Breast epithelium (tissue), 3 donors: ENCODE measurements around the gene ARHGAP21.

ENCODE experiments used
- POLR2A ChIP-seq: fragments of 450-650 bp; IDR thresholded peaks from one replicate; pipeline ENCODE4 v1.6.1; 2016; ENCODE audit warnings: antibody characterized with exemption, mild to moderate bottlenecking, moderate library complexity
- POLR2AphosphoS5 ChIP-seq, 3 donors: sonication (generic); formaldehyde crosslinking; IDR thresholded peaks; one replicate each; pipeline ENCODE4 v1.6.1; 2017; ENCODE audit warnings: antibody characterized with exemption in 3 of 3
- TF ChIP-seq, protein P1 (sequence below), 3 donors: fragments of 450-650 bp; IDR thresholded peaks; one replicate each; pipeline ENCODE4 v1.5.1; 2016 to 2017; ENCODE audit warnings: antibody characterized with exemption in 3 of 3, mild to moderate bottlenecking in 3 of 3, moderate library complexity in 3 of 3

GRCh38 chr10:24550680-24551079, 173.0 kb downstream of the ARHGAP21 start:
- TF ChIP-seq POLR2AphosphoS5 (IDR thresholded peaks at IDR 0.05) = no peak
- TF ChIP-seq, protein P1, sequence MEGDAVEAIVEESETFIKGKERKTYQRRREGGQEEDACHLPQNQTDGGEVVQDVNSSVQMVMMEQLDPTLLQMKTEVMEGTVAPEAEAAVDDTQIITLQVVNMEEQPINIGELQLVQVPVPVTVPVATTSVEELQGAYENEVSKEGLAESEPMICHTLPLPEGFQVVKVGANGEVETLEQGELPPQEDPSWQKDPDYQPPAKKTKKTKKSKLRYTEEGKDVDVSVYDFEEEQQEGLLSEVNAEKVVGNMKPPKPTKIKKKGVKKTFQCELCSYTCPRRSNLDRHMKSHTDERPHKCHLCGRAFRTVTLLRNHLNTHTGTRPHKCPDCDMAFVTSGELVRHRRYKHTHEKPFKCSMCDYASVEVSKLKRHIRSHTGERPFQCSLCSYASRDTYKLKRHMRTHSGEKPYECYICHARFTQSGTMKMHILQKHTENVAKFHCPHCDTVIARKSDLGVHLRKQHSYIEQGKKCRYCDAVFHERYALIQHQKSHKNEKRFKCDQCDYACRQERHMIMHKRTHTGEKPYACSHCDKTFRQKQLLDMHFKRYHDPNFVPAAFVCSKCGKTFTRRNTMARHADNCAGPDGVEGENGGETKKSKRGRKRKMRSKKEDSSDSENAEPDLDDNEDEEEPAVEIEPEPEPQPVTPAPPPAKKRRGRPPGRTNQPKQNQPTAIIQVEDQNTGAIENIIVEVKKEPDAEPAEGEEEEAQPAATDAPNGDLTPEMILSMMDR (IDR thresholded peaks at IDR 0.05) = no peak
- TF ChIP-seq POLR2A = no peak
